PFSK-1 (cell line): Measurements from ENCODE around the gene CACNA1C.

Experiments
- FOXP2 ChIP-seq: optimal IDR thresholded peaks from 2 replicates; pipeline ENCODE3; 2011; ENCODE audit warnings: borderline replicate concordance, control low read depth, inconsistent platforms; ENCODE audit not compliant: insufficient read depth; ENCODE audit errors: extremely low read length, extremely low read depth
- POLR2AphosphoS5 ChIP-seq: IDR thresholded peaks from 2 replicates; pipeline ENCODE4 v1.6.1; 2012; ENCODE audit warnings: low read depth, mild to moderate bottlenecking, control low read depth, low read length, moderate library complexity
- REST ChIP-seq, 2 experiments: IDR thresholded peaks; 2 replicates each; pipeline versions ENCODE4 v1.6.1 to v1.8.0; 2011 to 2012; ENCODE audit warnings: low read depth in 2 of 2, low read length in 2 of 2, control low read depth in 1 of 2, inconsistent platforms in 1 of 2, mild to moderate bottlenecking in 1 of 2, moderate library complexity in 1 of 2; ENCODE audit not compliant: insufficient read depth in 1 of 2
- SIN3A ChIP-seq: IDR thresholded peaks from 2 replicates; pipeline ENCODE4 v1.6.1; 2012; ENCODE audit warnings: mild to moderate bottlenecking, low read length, moderate library complexity, borderline replicate concordance; ENCODE audit not compliant: insufficient read depth
- TAF1 ChIP-seq: IDR thresholded peaks from 2 replicates; pipeline ENCODE4 v1.6.1; 2012; ENCODE audit warnings: low read length, control low read depth, borderline replicate concordance; ENCODE audit not compliant: insufficient read depth

The CACNA1C gene

GRCh38 chr12:2650261-2651067, 597.7 kb downstream of the CACNA1C start:
- TF ChIP-seq FOXP2, result no peak
- TF ChIP-seq POLR2AphosphoS5, result no peak
- no peak for TF ChIP-seq SIN3A
- no peak for TF ChIP-seq REST (IDR thresholded peaks at IDR 0.05; ENCODE audit: insufficient read depth in 1 of 2, low read depth in 2 of 2, low read length in 2 of 2)
- no peak for TF ChIP-seq TAF1

GRCh38 chr12:2651068-2651965, 598.5 kb downstream of the CACNA1C start:
- no peak for TF ChIP-seq SIN3A
- TF ChIP-seq REST (IDR thresholded peaks at IDR 0.05; ENCODE audit: insufficient read depth in 1 of 2, low read depth in 2 of 2, low read length in 2 of 2), result no peak
- TF ChIP-seq POLR2AphosphoS5, result no peak
- no peak for TF ChIP-seq TAF1
- no peak for TF ChIP-seq FOXP2

GRCh38 chr12:2652011-2652400, 599.2 kb downstream of the CACNA1C start:
- no peak for TF ChIP-seq TAF1
- no peak for TF ChIP-seq REST (IDR thresholded peaks at IDR 0.05; ENCODE audit: insufficient read depth in 1 of 2, low read depth in 2 of 2, low read length in 2 of 2)
- no peak for TF ChIP-seq FOXP2
- no peak for TF ChIP-seq POLR2AphosphoS5
- no peak for TF ChIP-seq SIN3A

- TF ChIP-seq FOXP2, result no peak
- TF ChIP-seq REST (IDR thresholded peaks at IDR 0.05; ENCODE audit: insufficient read depth in 1 of 2, low read depth in 2 of 2, low read length in 2 of 2), result no peak
- no peak for TF ChIP-seq SIN3A
- TF ChIP-seq TAF1, result no peak
- TF ChIP-seq POLR2AphosphoS5, result no peak
Measured at GRCh38 chr12:2652401-2653081, 599.8 kb downstream of the CACNA1C start.
